ENCODE measurements around the gene MED17. TPM values are rescaled to one million over a fixed set of nuclear protein-coding genes. Genes with fewer than 3 reads are reported as not detected.

MED17 gene
- total and polyA plus RNA-seq, 10 of the 15 experiments (the other 5 are each of a cell fraction or from before 2014, with no cell fraction given): 7.3 to 38.7 (median 28.3) TPM

DNA sequence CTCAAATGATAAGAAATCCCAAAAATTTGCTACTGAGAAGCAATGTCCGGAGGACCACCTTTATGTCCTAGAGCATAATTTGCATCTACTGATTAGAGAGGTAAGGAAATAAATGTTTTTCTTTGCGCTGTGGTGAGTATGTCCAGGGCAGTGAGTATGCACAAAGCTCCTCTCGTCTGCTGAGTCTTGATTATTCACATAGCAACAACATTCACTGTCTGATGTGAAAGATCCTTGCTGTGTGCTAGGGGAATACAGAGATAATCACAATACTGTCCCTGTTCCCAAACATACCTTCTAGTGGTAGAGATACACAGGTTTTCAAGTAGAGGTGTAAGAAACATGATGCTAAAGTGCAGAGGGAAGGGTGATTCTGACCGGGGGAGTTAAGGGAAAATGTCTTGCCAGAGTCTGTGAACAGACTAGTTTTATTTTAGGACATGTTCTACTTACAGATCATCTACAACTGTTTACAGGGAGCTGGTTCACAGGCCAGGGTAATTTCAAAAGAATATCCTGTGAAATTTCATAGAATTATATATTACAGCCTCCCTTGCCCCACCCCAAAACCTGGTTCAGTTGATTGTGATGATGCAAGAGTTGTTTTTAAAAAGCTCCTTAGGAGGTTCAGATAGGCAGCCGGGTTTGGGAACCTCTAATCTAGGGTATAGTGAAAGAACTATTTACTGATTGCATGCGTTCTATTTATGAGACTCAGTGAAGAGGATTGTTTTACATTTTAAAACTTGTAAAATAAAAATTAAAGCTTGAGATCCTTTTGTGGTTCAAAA, 12.6 kb downstream of the MED17 start:
- Histone ChIP-seq H3K4me2 (ENCODE audit: control insufficient read depth, insufficient read depth) (no peak overlapping the region), H3K4me3 (no peak overlapping the region), H3K36me3 (ENCODE audit: control insufficient read depth in 2 of 2, insufficient read depth in 2 of 2, low read length in 1 of 2) (peaks cover 8 to 47% of the 10 kb centered on the region in 2 experiments), H3K27ac (ENCODE audit: control insufficient read depth, insufficient read depth) (no peak overlapping the region), H3K79me2 (ENCODE audit: control insufficient read depth, insufficient read depth, low read length) (no peaks in the 10 kb centered on the region), H3K4me1 (ENCODE audit: control insufficient read depth, insufficient read depth, low read length) (no peaks in the 10 kb centered on the region), H3K9me3 (replicated peaks; ENCODE audit: control insufficient read depth, insufficient read depth, low read length) (no peaks in the 10 kb centered on the region), H4K20me1 (ENCODE audit: control insufficient read depth, insufficient read depth) (no peaks in the 10 kb centered on the region), H3K27me3 (replicated peaks in 1 of 2; ENCODE audit: control insufficient read depth in 2 of 2, insufficient read depth in 2 of 2, low read length in 1 of 2) (no peaks in the 10 kb centered on the region), H3K9ac (ENCODE audit: control insufficient read depth, insufficient read depth, low read length) (no peak overlapping the region), H2AFZ (ENCODE audit: control insufficient read depth, low read depth, low read length) (no peak overlapping the region)
- RAD21 ChIA-PET (ENCODE audit: unreplicated experiment): interaction anchor here (0.8 kb wide), 1 partner anchor 129 kb away, joined by 3 read pairs; no protein-coding TSS in a partner anchor
- ATAC-seq (no peak; the same call in 2 of the 3 replicates), DNase-seq (ENCODE audit: low read depth, low spot score) (no peak), FAIRE-seq (no peak)
- POLR2A ChIA-PET: no interaction called here
- no peak for TF ChIP-seq TCF12 (IDR thresholded peaks at IDR 0.05; ENCODE audit: low read depth, low read length)
- no peak for TF ChIP-seq CEBPB (IDR thresholded peaks at IDR 0.05; ENCODE audit: borderline replicate concordance in 1 of 2, low read depth in 2 of 2, low read length in 2 of 2)
- no TSS peak for BruUV-seq (replicated peaks)
- CTCF ChIA-PET: interaction anchor here (1.2 kb wide), 1 partner anchor 144 kb away, joined by 3 read pairs; no protein-coding TSS in a partner anchor
- in situ Hi-C loops (cut with MboI) (no loop called here), intact Hi-C loops (cut with micrococcal nuclease; ENCODE audit: unreplicated experiment) (loop anchor here (10.0 kb wide), 1 partner anchor 562 kb away; no protein-coding TSS in a partner anchor)
- SMC1A ChIA-PET (ENCODE audit: uncharacterized antibody, unreplicated experiment): interaction anchor here (0.7 to 1.3 kb wide), 3 partner anchors 9 to 145 kb away, joined by 3 to 4 read pairs (median 3); no protein-coding TSS in a partner anchor
- 88% methylated on average over 6 of the region's 6 CpGs for WGBS (ENCODE audit: insufficient coverage, insufficient replicate concordance, low lambda C conversion rate, missing lambda C conversion rate)

- in situ Hi-C loops (cut with MboI) (no loop called here), intact Hi-C loops (cut with micrococcal nuclease; ENCODE audit: unreplicated experiment) (no loop called here)
- H3K79me2 ChIP-seq (ENCODE audit: control insufficient read depth, insufficient read depth, low read length): no peaks in the 10 kb centered on the region
- RAD21 ChIA-PET (ENCODE audit: unreplicated experiment): no interaction called here
- ATAC-seq (no peak), FAIRE-seq (no peak), DNase-seq (ENCODE audit: low read depth, low spot score) (no peak)
- SMC1A ChIA-PET (ENCODE audit: uncharacterized antibody, unreplicated experiment): interaction anchor here (1.0 to 1.8 kb wide), 5 partner anchors 9 to 17 kb away, joined by 3 to 4 read pairs (median 3); partner anchors contain the start of gene MED17
- H3K9ac ChIP-seq (ENCODE audit: control insufficient read depth, insufficient read depth, low read length): no peak overlapping the region
- POLR2A ChIA-PET: interaction anchor here (1.2 to 1.7 kb wide), 2 partner anchors 16 to 53 kb away, joined by 3 read pairs; no protein-coding TSS in a partner anchor
- CTCF ChIA-PET: interaction anchor here (0.6 to 1.1 kb wide), 4 partner anchors 18 to 711 kb away, joined by 3 to 4 read pairs (median 3); partner anchors contain the start of genes C11orf97 and MED17
- no peak overlapping the region for H3K4me3 ChIP-seq
- no peaks in the 10 kb centered on the region for H3K9me3 ChIP-seq (replicated peaks; ENCODE audit: control insufficient read depth, insufficient read depth, low read length)
- H2AFZ ChIP-seq (ENCODE audit: control insufficient read depth, low read depth, low read length): no peak overlapping the region
- H3K27ac ChIP-seq (ENCODE audit: control insufficient read depth, insufficient read depth): no peak overlapping the region
- no TSS peak for BruUV-seq (replicated peaks)
- no peaks in the 10 kb centered on the region for H3K27me3 ChIP-seq (replicated peaks in 1 of 2; ENCODE audit: control insufficient read depth in 2 of 2, insufficient read depth in 2 of 2, low read length in 1 of 2)
- H4K20me1 ChIP-seq (ENCODE audit: control insufficient read depth, insufficient read depth): no peaks in the 10 kb centered on the region
- WGBS (ENCODE audit: insufficient coverage, insufficient replicate concordance, low lambda C conversion rate, missing lambda C conversion rate): 100% methylated on average over 2 of the region's 2 CpGs
- H3K36me3 ChIP-seq (ENCODE audit: control insufficient read depth in 2 of 2, insufficient read depth in 2 of 2, low read length in 1 of 2): peaks cover 9 to 47% of the 10 kb centered on the region in 2 experiments
- no peak overlapping the region for H3K4me2 ChIP-seq (ENCODE audit: control insufficient read depth, insufficient read depth)
- no peaks in the 10 kb centered on the region for H3K4me1 ChIP-seq (ENCODE audit: control insufficient read depth, insufficient read depth, low read length)
- TF ChIP-seq ZBED1 (IDR thresholded peaks at IDR 0.05; ENCODE audit: borderline replicate concordance): no peak
- TF ChIP-seq, protein P1, sequence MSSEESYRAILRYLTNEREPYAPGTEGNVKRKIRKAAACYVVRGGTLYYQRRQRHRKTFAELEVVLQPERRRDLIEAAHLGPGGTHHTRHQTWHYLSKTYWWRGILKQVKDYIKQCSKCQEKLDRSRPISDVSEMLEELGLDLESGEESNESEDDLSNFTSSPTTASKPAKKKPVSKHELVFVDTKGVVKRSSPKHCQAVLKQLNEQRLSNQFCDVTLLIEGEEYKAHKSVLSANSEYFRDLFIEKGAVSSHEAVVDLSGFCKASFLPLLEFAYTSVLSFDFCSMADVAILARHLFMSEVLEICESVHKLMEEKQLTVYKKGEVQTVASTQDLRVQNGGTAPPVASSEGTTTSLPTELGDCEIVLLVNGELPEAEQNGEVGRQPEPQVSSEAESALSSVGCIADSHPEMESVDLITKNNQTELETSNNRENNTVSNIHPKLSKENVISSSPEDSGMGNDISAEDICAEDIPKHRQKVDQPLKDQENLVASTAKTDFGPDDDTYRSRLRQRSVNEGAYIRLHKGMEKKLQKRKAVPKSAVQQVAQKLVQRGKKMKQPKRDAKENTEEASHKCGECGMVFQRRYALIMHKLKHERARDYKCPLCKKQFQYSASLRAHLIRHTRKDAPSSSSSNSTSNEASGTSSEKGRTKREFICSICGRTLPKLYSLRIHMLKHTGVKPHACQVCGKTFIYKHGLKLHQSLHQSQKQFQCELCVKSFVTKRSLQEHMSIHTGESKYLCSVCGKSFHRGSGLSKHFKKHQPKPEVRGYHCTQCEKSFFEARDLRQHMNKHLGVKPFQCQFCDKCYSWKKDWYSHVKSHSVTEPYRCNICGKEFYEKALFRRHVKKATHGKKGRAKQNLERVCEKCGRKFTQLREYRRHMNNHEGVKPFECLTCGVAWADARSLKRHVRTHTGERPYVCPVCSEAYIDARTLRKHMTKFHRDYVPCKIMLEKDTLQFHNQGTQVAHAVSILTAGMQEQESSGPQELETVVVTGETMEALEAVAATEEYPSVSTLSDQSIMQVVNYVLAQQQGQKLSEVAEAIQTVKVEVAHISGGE (CRISPR knock-in tag; IDR thresholded peaks at IDR 0.05): no peak
- TF ChIP-seq BCL3 (IDR thresholded peaks at IDR 0.05; ENCODE audit: borderline replicate concordance, insufficient read depth, low read depth, low read length, poor library complexity, severe bottlenecking): no peak
- TF ChIP-seq, protein P2, sequence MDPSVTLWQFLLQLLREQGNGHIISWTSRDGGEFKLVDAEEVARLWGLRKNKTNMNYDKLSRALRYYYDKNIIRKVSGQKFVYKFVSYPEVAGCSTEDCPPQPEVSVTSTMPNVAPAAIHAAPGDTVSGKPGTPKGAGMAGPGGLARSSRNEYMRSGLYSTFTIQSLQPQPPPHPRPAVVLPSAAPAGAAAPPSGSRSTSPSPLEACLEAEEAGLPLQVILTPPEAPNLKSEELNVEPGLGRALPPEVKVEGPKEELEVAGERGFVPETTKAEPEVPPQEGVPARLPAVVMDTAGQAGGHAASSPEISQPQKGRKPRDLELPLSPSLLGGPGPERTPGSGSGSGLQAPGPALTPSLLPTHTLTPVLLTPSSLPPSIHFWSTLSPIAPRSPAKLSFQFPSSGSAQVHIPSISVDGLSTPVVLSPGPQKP (IDR thresholded peaks at IDR 0.05; ENCODE audit: low read depth, low read length): no peak
- TF ChIP-seq POLR2AphosphoS2 (IDR thresholded peaks at IDR 0.05; ENCODE audit: low read depth, low read length): no peak
Measured at GRCh38 chr11:93801366-93801765, 17.3 kb downstream of the MED17 start.

Data from GM12878 (cell line).